H9 (cell line): Measurements from ENCODE around the gene DLG5. TPM values are rescaled to one million over a fixed set of nuclear protein-coding genes. Genes with fewer than 3 reads are reported as not detected.
A peak's percentile ranks its signal among the peaks of the same experiment; 100 is the strongest.

Experiments used
- DNase-seq: peaks from one replicate; pipeline ENCODE4 v3.0.0-alpha.2; 2017
- H2AFZ ChIP-seq: one replicate; pipeline ENCODE4 v1.6.1; 2013; ENCODE audit warnings: mild to moderate bottlenecking, low read length, control low read depth, moderate library complexity
- H2AK5ac ChIP-seq: 2 replicates; pipeline ENCODE4 v1.6.1; 2013; ENCODE audit warnings: low read length, control low read depth, mixed read lengths; ENCODE audit not compliant: insufficient read length
- H2BK120ac ChIP-seq: one replicate; pipeline ENCODE4 v1.6.1; 2013; ENCODE audit warnings: low read depth, mild to moderate bottlenecking, low read length, control low read depth, inconsistent platforms; ENCODE audit not compliant: poor library complexity, severe bottlenecking
- H2BK12ac ChIP-seq: 2 replicates; pipeline ENCODE4 v1.6.1; 2013; ENCODE audit warnings: low read length, control low read depth, mixed read lengths, low read depth; ENCODE audit not compliant: insufficient read length
- H2BK15ac ChIP-seq: 2 replicates; pipeline ENCODE4 v1.6.1; 2013; ENCODE audit warnings: low read depth, low read length, control low read depth
- H2BK20ac ChIP-seq: one replicate; pipeline ENCODE4 v1.6.1; 2013; ENCODE audit warnings: low read depth, mild to moderate bottlenecking, low read length, control low read depth, inconsistent platforms; ENCODE audit not compliant: poor library complexity, severe bottlenecking
- H2BK5ac ChIP-seq: 2 replicates; pipeline ENCODE4 v1.6.1; 2013; ENCODE audit warnings: low read length, control low read depth, mixed read lengths; ENCODE audit not compliant: insufficient read length
- H3K14ac ChIP-seq: 2 replicates; pipeline ENCODE4 v1.6.1; 2013; ENCODE audit warnings: low read length, control low read depth; ENCODE audit not compliant: insufficient read depth
- H3K18ac ChIP-seq: 2 replicates; pipeline ENCODE4 v1.6.1; 2013; ENCODE audit warnings: low read depth, mild to moderate bottlenecking, mixed read lengths, low read length, control low read depth; ENCODE audit not compliant: insufficient read length
- H3K23ac ChIP-seq: 2 replicates; pipeline ENCODE4 v1.6.1; 2013; ENCODE audit warnings: low read length, control low read depth, mixed read lengths, low read depth; ENCODE audit not compliant: insufficient read length
- H3K23me2 ChIP-seq: 2 replicates; pipeline ENCODE4 v1.6.1; 2013; ENCODE audit warnings: low read depth, mild to moderate bottlenecking, mixed read lengths, low read length, control low read depth; ENCODE audit not compliant: insufficient read length, poor library complexity, severe bottlenecking
- H3K27ac ChIP-seq: 2 replicates; pipeline ENCODE4 v1.5.1; 2013; ENCODE audit warnings: low read length, control low read depth, mixed read lengths, low read depth; ENCODE audit not compliant: insufficient read length
- H3K27me3 ChIP-seq: 2 replicates; pipeline ENCODE4 v1.6.1; 2013; ENCODE audit warnings: low read length, control low read depth, inconsistent platforms; ENCODE audit not compliant: insufficient read depth
- H3K4ac ChIP-seq: 2 replicates; pipeline ENCODE4 v1.6.1; 2013; ENCODE audit warnings: low read depth, mild to moderate bottlenecking, control low read depth, inconsistent platforms, low read length, moderate library complexity
- H3K4me1 ChIP-seq: 2 replicates; pipeline ENCODE4 v1.6.1; 2013; ENCODE audit warnings: low read length, control low read depth, inconsistent platforms; ENCODE audit not compliant: insufficient read depth
- H3K4me2 ChIP-seq: 2 replicates; pipeline ENCODE4 v1.6.1; 2013; ENCODE audit warnings: low read length, control low read depth, mixed read lengths; ENCODE audit not compliant: insufficient read length, insufficient read depth
- H3K56ac ChIP-seq: 2 replicates; pipeline ENCODE4 v1.6.1; 2013; ENCODE audit warnings: low read depth, mild to moderate bottlenecking, mixed read lengths, low read length, control low read depth; ENCODE audit not compliant: insufficient read length
- H3K79me1 ChIP-seq: 2 replicates; pipeline ENCODE4 v1.6.1; 2013; ENCODE audit warnings: low read depth, mild to moderate bottlenecking, moderate library complexity, low read length, control low read depth, inconsistent platforms; ENCODE audit not compliant: insufficient read depth, poor library complexity, severe bottlenecking
- H3K79me2 ChIP-seq: 2 replicates; pipeline ENCODE4 v1.6.1; 2013; ENCODE audit warnings: low read length, control low read depth, inconsistent platforms; ENCODE audit not compliant: insufficient read depth
- H3K9ac ChIP-seq: 2 replicates; pipeline ENCODE4 v1.6.1; 2013; ENCODE audit warnings: low read length, control low read depth, mixed read lengths; ENCODE audit not compliant: insufficient read length; ENCODE audit errors: extremely low read depth
- H3K9me3 ChIP-seq: one replicate; pipeline ENCODE4 v1.6.1; 2013; ENCODE audit warnings: low read depth, low read length, inconsistent platforms; ENCODE audit not compliant: control insufficient read depth
- H3T11ph ChIP-seq: one replicate; pipeline ENCODE4 v1.6.1; 2013; ENCODE audit warnings: mild to moderate bottlenecking, low read length, control low read depth, inconsistent platforms
- H4K20me1 ChIP-seq: one replicate; pipeline ENCODE4 v1.6.1; 2013; ENCODE audit not compliant: control insufficient read depth, insufficient read length, insufficient read depth
- H4K5ac ChIP-seq: 2 replicates; pipeline ENCODE4 v1.6.1; 2013; ENCODE audit warnings: low read depth, mild to moderate bottlenecking, mixed read lengths, low read length, control low read depth; ENCODE audit not compliant: insufficient read length
- H4K8ac ChIP-seq: replicated peaks from 2 replicates; pipeline ENCODE4 v1.6.1; 2013; ENCODE audit warnings: low read length, control low read depth, mixed read lengths, low read depth; ENCODE audit not compliant: insufficient read length
- H4K91ac ChIP-seq: 2 replicates; pipeline ENCODE4 v1.6.1; 2013; ENCODE audit warnings: low read depth, mild to moderate bottlenecking, moderate library complexity, mixed read lengths, low read length, control low read depth; ENCODE audit not compliant: insufficient read length
- H3K27ac Mint-ChIP-seq, 3 experiments: 2 replicates in 2 of 3; 3 replicates in 1 of 3; pipeline ENCODE4 v1.8.0; 2020 to 2021; ENCODE audit warnings: mixed read lengths in 3 of 3, mild to moderate bottlenecking in 1 of 3, moderate library complexity in 1 of 3
- H3K27me3 Mint-ChIP-seq: 2 replicates; pipeline ENCODE4 v1.8.0; 2021; ENCODE audit warnings: low read depth, mild to moderate bottlenecking, moderate library complexity, mixed read lengths
- H3K36me3 Mint-ChIP-seq, 3 experiments: 2 replicates in 2 of 3; 3 replicates in 1 of 3; pipeline ENCODE4 v1.8.0; 2020 to 2021; ENCODE audit warnings: low read depth in 3 of 3, mixed read lengths in 3 of 3; ENCODE audit not compliant: insufficient read depth in 1 of 3
- H3K4me1 Mint-ChIP-seq, 2 experiments: 2 replicates each; pipeline ENCODE4 v1.8.0; 2020; ENCODE audit warnings: mixed read lengths in 2 of 2
- H3K4me3 Mint-ChIP-seq, 2 experiments: 2 replicates in 1 of 2; 3 replicates in 1 of 2; pipeline ENCODE4 v1.8.0; 2020 to 2021; ENCODE audit warnings: mild to moderate bottlenecking in 2 of 2, mixed read lengths in 2 of 2, moderate library complexity in 1 of 2
- H3K9me3 Mint-ChIP-seq, 2 experiments: 2 replicates in 1 of 2; 3 replicates in 1 of 2; pipeline ENCODE4 v1.8.0; 2020; ENCODE audit warnings: mild to moderate bottlenecking in 2 of 2, mixed read lengths in 2 of 2, moderate library complexity in 1 of 2
- CTCF ChIP-seq: fragments of 200-600 bp; sonication (generic); conservative IDR thresholded peaks from 3 replicates; pipeline ENCODE4 v1.8.0; 2021; ENCODE audit warnings: antibody characterized with exemption, mild to moderate bottlenecking
- WGBS: extraction: QIAGEN DNeasy Blood & Tissue Kit; methylation state at CpG from one replicate; pipeline ENCODE4 v1.1.7; 2013; ENCODE audit warnings: missing lambda C conversion rate, low lambda C conversion rate, mixed read lengths; ENCODE audit not compliant: insufficient read length; ENCODE audit errors: extremely low coverage; 5-methylcytosine and 5-hydroxymethylcytosine counted together
- total RNA-seq: library from RNA; stranded (reverse); gene quantifications from 2 replicates; pipeline ENCODE4 v1.2.1, GENCODE V29; 2021

Gene DLG5
- total RNA-seq, 1 experiment from 2014 or later = 67.4 TPM

DNA sequence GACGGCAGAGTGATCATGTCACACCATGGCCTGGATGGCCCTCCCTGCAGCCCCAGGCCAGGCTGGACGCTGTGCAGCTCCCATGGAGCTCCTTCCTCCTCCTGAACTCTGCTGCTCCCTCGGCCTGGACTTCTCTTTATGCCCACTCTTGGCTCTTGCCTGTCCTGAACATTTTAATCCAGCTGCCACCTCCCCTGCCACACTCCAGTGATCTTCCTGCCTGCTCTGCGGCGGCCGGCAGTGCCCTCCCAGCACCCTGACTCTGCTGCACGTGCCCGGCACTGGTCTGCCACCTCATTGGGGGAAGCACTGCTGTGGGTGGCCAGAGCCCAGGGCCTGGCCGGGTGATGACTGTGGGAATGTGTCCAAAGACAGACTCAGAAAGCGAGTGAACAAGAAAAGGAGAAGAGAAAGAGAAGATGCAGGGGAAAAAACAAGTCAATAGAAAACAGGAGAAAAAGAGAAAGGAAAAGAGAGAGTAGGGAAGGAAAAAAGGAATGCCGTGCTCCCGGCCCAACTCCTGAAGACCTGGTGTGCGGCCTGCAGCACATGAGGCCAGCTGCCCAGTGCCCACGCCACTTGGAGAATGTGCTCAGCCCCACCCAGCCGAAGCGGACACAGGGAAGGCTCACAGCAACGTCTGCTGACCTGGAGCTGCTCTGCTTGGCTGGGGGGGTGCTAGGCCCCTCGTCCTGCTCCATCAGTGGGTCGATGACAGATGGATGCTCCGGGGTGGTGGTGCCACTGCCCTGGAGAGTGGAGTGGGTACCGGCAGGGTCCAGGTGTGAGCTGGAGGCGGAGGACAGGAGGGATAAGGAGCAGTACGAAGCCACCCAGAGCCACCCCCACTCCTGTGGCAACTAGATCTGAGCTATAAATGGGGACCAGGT lies 115.9 kb downstream of the DLG5 start:
- no CpG with 5 or more reads among the region's 23 CpGs for WGBS
- H3K36me3 Mint-ChIP-seq = peaks cover 35 to 90% (median 78%) of the 10 kb centered on the region in 3 experiments
- Histone ChIP-seq H4K91ac (no peak overlapping the region), H3K79me1 (no peaks in the 10 kb centered on the region), H3K4ac (no peak overlapping the region), H3K9ac (no peak overlapping the region), H3K18ac (no peak overlapping the region), H3K9me3 (no peaks in the 10 kb centered on the region), H3K27me3 (no peaks in the 10 kb centered on the region), H4K5ac (no peak overlapping the region), H2AK5ac (no peak overlapping the region), H2BK12ac (no peak overlapping the region), H3T11ph (no peak overlapping the region), H2BK120ac (no peak overlapping the region), H3K79me2 (no peaks in the 10 kb centered on the region), H3K23me2 (no peaks in the 10 kb centered on the region), H4K8ac (no peak overlapping the region), H3K4me1 (no peaks in the 10 kb centered on the region), H2BK15ac (no peak overlapping the region), H3K4me2 (no peak overlapping the region), H2AFZ (no peak overlapping the region), H3K23ac (no peak overlapping the region), H4K20me1 (no peaks in the 10 kb centered on the region), H2BK5ac (no peak overlapping the region), H3K56ac (no peak overlapping the region), H3K27ac (no peak overlapping the region), H3K14ac (no peak overlapping the region), H2BK20ac (no peak overlapping the region)
- H3K9me3 Mint-ChIP-seq = no peaks in the 10 kb centered on the region
- no peaks in the 10 kb centered on the region for H3K4me1 Mint-ChIP-seq
- no peak for DNase-seq
- peak overlapping the region in 2 of 3 experiments; percentile 30 to 55; a peak in 3 of 7 replicates for H3K27ac Mint-ChIP-seq
- no peaks in the 10 kb centered on the region for H3K27me3 Mint-ChIP-seq
- TF ChIP-seq CTCF = no peak
- no peak overlapping the region; a peak in 1 of 5 replicates for H3K4me3 Mint-ChIP-seq
